ENCODE results near the gene TUG1. TPM values are rescaled to one million over a fixed set of nuclear protein-coding genes. Genes with fewer than 3 reads are reported as not detected.

TUG1 gene
- total and polyA plus RNA-seq, 2 of the 4 experiments (the other 2 are of a cell fraction), result 60.6 to 68.8 TPM

DNA sequence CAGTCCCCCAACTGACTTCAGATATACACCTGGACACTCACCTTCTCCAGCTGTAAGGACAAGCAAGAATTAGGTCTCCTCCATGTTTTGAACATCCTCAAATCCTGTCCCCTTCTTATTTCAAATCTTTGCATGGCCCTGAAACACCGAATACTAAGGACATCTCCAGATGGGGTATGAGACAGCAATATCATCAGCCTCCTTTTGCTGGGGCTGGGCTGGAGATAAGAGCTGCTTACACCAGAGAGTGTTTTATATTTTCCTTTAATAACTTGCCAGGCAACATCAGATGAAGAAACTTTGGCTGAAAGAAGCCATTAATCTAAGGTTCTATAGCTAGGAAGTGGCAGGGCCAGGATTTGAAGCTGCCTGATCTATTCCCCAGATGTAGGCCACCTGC, 21.6 kb downstream of the TUG1 start:
- intact Hi-C loops (cut with micrococcal nuclease), result no loop called here
- no peak overlapping the region for H3K23ac ChIP-seq (ENCODE audit: low read depth, low read length)
- H2BK120ac ChIP-seq (ENCODE audit: low read depth, low read length), result no peak overlapping the region
- no peaks in the 10 kb centered on the region for H4K20me1 ChIP-seq (ENCODE audit: insufficient read depth, low read length)
- no peak overlapping the region for H2AFZ ChIP-seq (replicated peaks; ENCODE audit: low read length, poor library complexity)
- dilution Hi-C loops (cut with HindIII; ENCODE audit: low sequenced_read_pairs, unreplicated experiment), result no loop called here
- no peak for DNase-seq
- POLR2A ChIA-PET (ENCODE audit: unreplicated experiment), result no interaction called here
- H2AK5ac ChIP-seq (ENCODE audit: low read depth, low read length), result no peak overlapping the region
- ATAC-seq (ENCODE audit: low read depth), result no peak
- no peak overlapping the region for H3K4ac ChIP-seq (ENCODE audit: low read depth, low read length)
- H4K8ac ChIP-seq (ENCODE audit: low read depth in 2 of 2, low read length in 2 of 2), result no peak overlapping the region
- CTCF ChIA-PET, result no interaction called here
- 0 out of 2 replicates have a peak, but pooled peaks cover 1% of the 10 kb centered on the region for H3K36me3 ChIP-seq (ENCODE audit: control insufficient read depth, insufficient read depth, low read length)
- no CpG with 5 or more reads among the region's 1 CpG for WGBS, 2 experiments (ENCODE audit: extremely low coverage in 2 of 2, insufficient read length in 1 of 2)
- H2AK9ac ChIP-seq (replicated peaks; ENCODE audit: low read depth, low read length, poor library complexity), result no peak overlapping the region
- no peak overlapping the region for H2BK20ac ChIP-seq (ENCODE audit: low read depth, low read length)
- H3K4me1 ChIP-seq (ENCODE audit: control insufficient read depth, insufficient read depth, low read length), result no peaks in the 10 kb centered on the region
- H3K4me3 ChIP-seq (ENCODE audit: insufficient read depth, low read depth, low read length), result no peak overlapping the region
- no TSS peak for BruUV-seq (replicated peaks)
- H3K9me3 ChIP-seq (ENCODE audit: control insufficient read depth, insufficient read depth, low read length), result peaks cover 8% of the 10 kb centered on the region
- no peak overlapping the region for H3K18ac ChIP-seq (ENCODE audit: low read depth, low read length)
- no peak overlapping the region for H2BK5ac ChIP-seq (ENCODE audit: low read depth, low read length, poor library complexity, severe bottlenecking)
- 0 out of 4 replicates have a peak, but pooled peaks cover 0 to 3% of the 10 kb centered on the region in 2 experiments for H3K79me1 ChIP-seq (ENCODE audit: low read depth in 1 of 2, low read length in 2 of 2)
- H3K4me2 ChIP-seq (ENCODE audit: low read depth, low read length), result no peak overlapping the region
- H3K27ac ChIP-seq (ENCODE audit: insufficient read depth, low read length), result no peak overlapping the region
- TF ChIP-seq BHLHE40 (IDR thresholded peaks at IDR 0.05; ENCODE audit: low read depth, low read length) (no peak), CHD1 (IDR thresholded peaks at IDR 0.05; ENCODE audit: low read depth, low read length) (no peak), RCOR1 (IDR thresholded peaks at IDR 0.05; ENCODE audit: insufficient replicate concordance, low read length) (no peak), POLR2A (IDR thresholded peaks at IDR 0.05; ENCODE audit: low read depth, low read length) (no peak)
- TF ChIP-seq, protein P1, sequence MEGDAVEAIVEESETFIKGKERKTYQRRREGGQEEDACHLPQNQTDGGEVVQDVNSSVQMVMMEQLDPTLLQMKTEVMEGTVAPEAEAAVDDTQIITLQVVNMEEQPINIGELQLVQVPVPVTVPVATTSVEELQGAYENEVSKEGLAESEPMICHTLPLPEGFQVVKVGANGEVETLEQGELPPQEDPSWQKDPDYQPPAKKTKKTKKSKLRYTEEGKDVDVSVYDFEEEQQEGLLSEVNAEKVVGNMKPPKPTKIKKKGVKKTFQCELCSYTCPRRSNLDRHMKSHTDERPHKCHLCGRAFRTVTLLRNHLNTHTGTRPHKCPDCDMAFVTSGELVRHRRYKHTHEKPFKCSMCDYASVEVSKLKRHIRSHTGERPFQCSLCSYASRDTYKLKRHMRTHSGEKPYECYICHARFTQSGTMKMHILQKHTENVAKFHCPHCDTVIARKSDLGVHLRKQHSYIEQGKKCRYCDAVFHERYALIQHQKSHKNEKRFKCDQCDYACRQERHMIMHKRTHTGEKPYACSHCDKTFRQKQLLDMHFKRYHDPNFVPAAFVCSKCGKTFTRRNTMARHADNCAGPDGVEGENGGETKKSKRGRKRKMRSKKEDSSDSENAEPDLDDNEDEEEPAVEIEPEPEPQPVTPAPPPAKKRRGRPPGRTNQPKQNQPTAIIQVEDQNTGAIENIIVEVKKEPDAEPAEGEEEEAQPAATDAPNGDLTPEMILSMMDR (conservative IDR thresholded peaks at IDR 0.05; ENCODE audit: low read depth, low read length), result no peak
- no peak overlapping the region for H4K91ac ChIP-seq (ENCODE audit: insufficient read depth, low read depth, low read length)
- no peaks in the 10 kb centered on the region for H3K9me1 ChIP-seq (ENCODE audit: insufficient read depth, low read length)
- no peak overlapping the region for H3K9ac ChIP-seq (ENCODE audit: low read depth, low read length)
- in situ Hi-C loops (cut with MboI; ENCODE audit: low sequenced_read_pairs), result no loop called here
- no peak overlapping the region for H3K56ac ChIP-seq (ENCODE audit: extremely low read depth, insufficient read depth, low read length)
- H4K5ac ChIP-seq (ENCODE audit: low read depth, low read length), result no peak overlapping the region
- no peak overlapping the region for H2BK15ac ChIP-seq (ENCODE audit: low read depth, low read length)
- H3K14ac ChIP-seq (replicated peaks; ENCODE audit: low read depth, low read length), result no peak overlapping the region
- no peaks in the 10 kb centered on the region for H3K27me3 ChIP-seq (ENCODE audit: control insufficient read depth, insufficient read depth, low read length)

All from IMR-90 (cell line).